ENCODE results near the gene ZSWIM9. TPM values are rescaled to one million over a fixed set of nuclear protein-coding genes. Genes with fewer than 3 reads are reported as not detected.
A peak's percentile ranks its signal among the peaks of the same experiment; 100 is the strongest.

ZSWIM9 gene
- total RNA-seq, result 6.5 TPM

DNA sequence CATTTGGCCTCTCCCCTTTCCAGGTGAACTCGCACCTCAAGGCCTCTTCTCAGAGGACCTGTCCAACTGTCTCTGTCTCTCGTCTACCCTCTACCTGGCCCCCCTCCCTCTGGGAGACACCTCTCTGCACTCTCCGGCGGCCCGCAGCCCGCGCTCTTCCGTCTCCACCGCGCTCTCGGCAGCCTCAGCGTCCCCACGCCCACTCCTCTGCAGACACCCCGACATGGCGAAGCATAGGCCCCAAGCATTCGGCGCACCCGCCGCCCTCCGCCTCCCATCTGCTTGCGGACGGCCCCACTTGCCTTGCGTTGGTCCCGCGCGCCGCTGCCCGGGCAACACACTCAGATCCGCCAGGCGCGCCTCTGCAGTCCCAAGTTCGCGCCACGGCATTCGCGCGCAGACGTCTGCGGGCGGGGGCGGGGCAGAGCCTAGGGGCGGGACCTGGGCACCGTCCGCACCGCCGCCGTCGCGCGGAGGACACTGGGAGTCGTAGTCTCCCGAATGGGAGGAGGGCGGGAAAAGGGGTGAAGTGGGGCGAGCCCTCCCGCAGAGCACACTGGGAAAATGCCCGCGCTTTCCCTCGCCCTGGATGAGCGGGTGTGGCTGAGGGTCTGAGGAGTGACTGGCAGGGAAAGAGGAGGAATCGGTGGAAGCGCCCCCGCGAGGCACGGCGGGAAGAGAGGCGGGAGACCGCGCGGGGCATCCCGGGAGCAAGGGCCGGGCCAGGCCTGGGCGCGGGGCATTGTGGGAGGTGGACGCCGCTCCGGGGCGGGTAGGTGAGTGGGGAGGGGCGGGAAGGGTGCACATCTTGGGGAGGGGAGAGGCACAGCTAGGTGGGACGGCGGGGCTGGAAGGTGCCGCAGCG is at the start of gene ZSWIM9, which contains the start of gene LIG1:
Gene ZSWIM9 (plus strand): TSS at position 742 of the 865 bp plus-strand sequence. CDS start 1,123 bp downstream, outside the sequence.
Gene LIG1 (minus strand): TSS at position 406 of the 865 bp plus-strand sequence. CDS start 4,778 bp downstream, outside the sequence.
- peak; percentile 88 to 94 (median 91) for DNase-seq (ENCODE audit: low read depth in 2 of 3, low spot score in 2 of 3)

DNA sequence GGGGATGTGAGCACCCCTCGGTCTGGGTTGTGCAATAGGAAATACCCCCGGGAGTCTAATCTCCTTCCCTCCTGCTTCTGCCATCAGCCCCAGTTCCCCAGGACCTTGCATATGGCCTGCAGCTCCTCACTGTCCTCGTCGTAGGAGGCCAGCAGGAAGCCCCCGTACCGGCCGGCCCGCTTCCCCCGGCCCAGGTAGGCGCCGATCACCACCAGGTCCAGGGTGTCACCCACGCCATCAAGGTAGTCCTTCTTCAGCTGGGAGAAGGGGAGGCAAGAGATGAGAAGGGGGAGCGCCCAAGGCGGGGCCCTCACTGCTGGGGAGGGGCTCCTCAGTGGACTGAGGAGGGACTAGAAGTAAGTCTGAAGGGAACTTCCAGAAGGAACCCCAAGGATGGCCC is 49.4 kb upstream of the ZSWIM9 start:
- DNase-seq (ENCODE audit: low read depth in 2 of 3, low spot score in 2 of 3), result no peak

DNA sequence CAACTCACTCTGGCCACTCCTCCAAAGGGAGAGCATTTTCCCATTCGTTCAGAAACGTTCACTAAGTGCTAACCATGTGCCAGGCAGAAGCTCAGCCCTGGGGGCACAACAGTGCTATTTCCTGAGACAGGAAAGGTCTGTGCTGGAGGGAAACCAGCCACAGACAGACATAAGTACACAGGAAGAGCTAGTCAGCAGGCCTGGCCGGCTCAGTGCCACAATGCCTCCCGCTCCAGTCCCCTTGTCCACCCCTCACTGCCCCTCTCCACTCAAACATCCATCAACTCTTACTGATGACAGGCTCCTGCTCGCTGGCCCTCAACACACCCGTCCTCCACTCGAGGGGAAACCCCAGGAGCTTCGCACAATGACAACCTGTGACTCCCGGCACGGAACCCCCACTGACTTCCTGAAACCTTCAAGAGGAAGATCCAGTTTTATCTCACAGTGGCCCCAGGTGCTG is 48.5 kb upstream of the ZSWIM9 start:
- peak in 2 of 3 donors; percentile 37 to 42 for DNase-seq (ENCODE audit: low read depth in 2 of 3, low spot score in 2 of 3)

DNA sequence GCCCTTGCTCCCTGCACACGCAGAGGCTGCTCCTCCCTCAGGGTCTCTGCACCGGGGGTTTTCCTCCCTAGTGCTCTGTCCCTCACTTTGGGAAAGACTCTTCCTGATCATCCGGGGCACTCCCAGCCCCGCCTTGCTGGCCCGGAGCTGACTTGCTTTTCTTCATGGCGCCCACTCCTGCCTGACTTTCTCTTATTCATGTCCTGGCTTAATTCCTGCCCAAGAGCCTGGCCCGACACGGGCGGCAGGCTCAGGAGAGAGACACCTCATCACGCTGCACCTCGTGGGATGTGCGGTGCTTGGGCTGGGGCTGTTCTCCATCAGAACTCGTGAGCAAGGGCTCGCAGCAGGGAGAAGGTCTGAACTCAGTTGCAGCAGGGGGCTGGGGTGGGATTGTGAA is 48.1 kb upstream of the ZSWIM9 start:
- no peak for DNase-seq (ENCODE audit: low read depth in 2 of 3, low spot score in 2 of 3)

DNA sequence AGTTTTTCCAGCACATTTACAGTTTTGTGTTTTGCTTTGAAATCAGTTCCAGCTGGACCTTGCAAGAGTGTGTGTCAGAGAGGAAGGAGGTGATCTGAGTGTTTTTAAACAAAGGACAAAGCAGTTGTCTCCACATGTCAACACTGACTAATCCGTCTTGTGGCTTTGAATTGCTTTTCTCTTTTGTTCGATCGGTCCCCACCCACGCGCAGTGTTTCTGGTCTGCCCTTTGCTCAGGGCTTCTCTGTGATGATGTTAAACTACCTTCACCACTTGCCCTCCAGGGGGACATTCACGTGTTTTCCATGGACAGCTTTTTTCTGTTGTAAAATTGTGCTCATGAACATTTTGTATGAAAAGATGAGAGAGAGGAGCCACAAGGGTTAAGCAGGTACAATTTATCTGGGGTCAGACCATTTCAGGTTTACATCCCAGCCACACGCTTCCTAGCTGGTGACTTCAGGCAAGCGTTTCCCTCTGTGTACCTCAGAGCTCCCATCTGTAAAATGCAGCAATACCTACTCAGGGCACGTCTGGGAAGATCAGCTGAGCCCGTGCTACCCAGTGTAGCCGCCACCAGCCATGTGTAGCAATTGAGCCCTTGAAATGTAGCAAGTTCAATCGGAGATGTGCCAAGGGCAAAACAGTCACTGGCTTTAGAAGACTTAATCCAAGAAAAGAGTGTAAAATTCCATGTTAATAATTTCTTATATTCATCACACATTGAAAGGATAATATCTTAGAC is 46.4 kb upstream of the ZSWIM9 start:
- no peak for DNase-seq (ENCODE audit: low read depth in 2 of 3, low spot score in 2 of 3)

DNA sequence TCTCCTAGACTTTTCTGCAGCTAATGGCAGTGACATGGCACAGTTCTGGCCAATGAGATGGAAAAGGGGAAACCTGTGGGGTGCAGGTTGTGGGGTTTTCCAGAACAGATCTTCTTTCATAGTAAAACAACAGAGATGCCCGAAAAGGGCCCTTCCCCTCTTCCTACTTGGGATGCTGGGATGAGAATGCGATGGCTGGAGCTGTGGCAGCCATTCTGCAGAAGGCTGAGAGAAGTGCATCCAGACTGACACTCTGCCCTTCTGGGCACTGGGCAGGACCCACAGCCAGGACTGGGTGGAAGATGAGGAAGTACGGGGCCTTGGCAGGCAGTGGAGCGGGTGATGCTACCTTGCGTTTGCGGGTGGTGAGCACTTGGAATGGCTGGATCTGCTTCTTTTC is 42.9 kb upstream of the ZSWIM9 start:
- DNase-seq (ENCODE audit: low read depth in 2 of 3, low spot score in 2 of 3), result no peak

DNA sequence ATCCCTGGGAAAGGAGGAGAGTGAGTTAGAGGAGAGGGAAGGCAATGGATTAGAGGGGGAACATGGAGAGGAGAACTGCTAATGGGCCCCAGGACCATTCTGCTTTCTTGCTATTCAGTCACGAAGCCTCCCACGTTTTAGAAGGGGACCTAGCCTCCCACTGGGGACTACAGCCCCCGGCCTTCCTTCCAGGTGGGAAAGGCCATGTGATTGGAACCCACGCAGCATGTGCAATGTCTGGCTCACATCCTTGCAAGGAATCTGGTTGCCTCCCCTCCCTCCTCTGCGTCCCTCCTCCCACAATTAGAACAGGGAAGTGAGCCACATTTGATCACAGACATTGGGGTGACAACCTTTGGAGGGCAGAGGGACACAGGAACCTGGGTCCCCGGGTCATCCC is 37.4 kb upstream of the ZSWIM9 start:
- DNase-seq (ENCODE audit: low read depth in 2 of 3, low spot score in 2 of 3), result no peak

DNA sequence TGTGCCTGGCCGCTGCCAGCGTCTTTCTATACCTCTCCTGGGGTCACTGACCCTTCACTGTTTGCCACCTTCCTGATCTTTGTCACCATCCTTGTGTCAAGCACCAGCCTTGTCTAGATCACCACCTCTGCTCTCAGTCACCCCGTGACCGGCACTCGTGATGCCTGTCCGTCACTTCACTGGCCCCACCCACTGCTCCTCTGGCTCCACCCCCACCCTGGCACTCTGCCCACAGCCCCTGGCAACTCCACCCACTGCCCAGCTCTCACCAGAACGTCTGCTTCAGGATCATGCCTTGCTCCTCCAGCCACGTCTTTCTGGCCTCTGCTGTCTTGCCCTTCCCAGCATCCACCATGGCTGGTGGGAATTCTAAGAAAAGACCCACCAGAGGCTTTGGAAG is 35.1 kb upstream of the ZSWIM9 start:
- DNase-seq (ENCODE audit: low read depth in 2 of 3, low spot score in 2 of 3), result no peak

DNA sequence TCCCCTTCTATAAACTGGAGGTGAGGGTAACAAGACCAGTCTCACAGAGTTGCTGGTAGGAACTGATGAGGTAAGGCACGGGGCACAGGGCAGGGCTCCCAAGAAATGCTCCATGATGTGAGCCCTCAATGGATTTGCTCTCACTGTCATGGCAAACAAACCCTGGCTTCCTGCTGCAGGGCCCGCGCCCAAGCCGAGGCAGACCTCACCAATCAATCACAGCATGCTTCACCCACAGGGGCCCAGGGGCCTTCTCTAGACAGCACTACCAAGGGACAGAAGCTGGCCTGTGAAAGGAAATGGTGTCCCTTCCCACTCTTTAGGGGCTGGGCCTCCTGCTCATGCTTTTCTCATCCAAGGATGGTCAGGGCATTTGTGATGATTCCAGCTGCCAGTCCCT is 33.9 kb upstream of the ZSWIM9 start:
- no peak for DNase-seq (ENCODE audit: low read depth in 2 of 3, low spot score in 2 of 3)

DNA sequence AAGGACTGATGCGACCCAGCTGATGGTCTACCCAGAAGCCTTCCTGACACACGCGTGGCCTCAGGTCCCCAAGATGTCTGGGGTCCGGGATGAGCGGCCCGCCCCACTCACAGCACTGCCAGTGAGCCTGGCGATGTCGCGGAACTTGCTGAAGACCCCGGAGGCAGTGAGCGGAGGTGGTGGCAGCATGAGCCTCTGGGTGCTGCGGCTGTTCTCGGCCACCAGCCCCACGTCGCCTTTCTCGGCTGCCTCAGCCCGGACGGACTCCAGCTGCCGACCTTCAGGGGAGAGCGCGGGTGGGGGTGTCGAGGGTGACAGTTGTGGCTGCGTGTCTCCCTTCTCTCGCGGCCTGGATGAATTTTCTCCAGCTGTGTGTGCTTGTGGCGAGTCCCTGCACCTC is 33.1 kb upstream of the ZSWIM9 start:
- DNase-seq (ENCODE audit: low read depth in 2 of 3, low spot score in 2 of 3), result no peak

DNA sequence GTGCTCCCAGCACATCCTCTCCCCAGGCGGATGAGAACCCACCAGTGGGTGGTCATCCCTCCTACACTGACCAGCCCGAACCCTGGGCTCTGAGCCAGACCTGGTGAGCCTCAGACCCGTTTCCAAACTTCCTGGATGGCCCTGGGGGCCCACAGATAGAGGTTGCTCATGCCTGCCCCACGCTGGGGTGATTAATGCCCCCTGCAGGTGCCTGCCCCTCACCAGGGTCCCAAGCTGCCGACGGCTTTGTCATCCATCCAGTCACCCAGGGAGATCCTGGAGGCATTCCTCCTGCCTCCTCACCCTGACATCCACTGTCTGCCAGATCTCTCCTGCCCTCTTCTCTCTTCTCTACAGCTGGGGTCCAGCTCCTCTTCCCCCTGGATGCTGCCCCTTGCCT is 31.4 kb upstream of the ZSWIM9 start:
- DNase-seq (ENCODE audit: low read depth in 2 of 3, low spot score in 2 of 3), result no peak

DNA sequence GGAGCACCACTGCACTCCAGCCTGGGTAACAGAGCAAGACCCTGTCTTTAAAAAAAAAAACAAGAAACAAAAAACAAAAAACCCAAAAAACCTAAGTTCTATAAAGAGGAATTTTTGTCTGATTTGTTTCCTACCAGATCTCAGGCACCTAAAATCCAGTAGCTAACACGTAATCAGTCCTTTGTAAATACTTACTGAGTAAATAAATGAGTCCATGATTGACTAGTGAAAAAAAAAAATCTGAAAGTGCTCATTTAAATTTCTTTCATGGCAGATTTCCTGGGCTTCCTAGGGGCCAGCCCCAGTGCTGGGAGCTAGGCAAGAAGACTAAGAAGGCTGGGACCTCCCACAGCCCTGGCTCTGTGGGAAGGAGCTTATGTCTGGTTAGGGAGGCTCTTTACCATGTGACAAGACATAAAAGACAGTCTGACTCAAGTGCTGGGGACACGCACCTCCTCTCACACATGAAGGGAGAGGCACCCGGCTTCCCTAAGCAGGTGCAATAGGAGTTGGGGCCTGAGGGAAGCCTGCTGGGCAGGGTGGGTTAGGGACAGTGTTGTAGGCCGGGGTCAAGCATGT is 22.8 kb upstream of the ZSWIM9 start:
- DNase-seq (ENCODE audit: low read depth in 2 of 3, low spot score in 2 of 3), result no peak

DNA sequence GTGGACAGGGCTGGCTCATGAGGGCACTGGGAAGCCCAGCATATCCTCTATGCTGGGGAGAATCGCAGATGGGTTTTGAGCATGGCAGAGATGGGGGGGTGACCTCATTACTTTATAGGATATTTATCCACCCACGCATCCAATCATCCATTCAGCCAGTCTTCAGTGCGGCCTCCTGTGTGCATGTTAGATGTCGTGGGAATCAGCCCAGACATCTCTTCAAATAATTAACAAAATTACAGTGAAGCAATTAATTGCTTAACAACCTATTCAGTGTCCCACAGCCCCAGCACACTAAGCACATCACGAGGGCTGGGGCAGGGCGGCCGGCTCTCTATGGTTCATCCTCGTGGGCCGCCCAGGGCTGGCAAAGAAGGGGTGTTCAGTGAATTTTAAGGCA is 21.9 kb upstream of the ZSWIM9 start:
- DNase-seq (ENCODE audit: low read depth in 2 of 3, low spot score in 2 of 3), result no peak

DNA sequence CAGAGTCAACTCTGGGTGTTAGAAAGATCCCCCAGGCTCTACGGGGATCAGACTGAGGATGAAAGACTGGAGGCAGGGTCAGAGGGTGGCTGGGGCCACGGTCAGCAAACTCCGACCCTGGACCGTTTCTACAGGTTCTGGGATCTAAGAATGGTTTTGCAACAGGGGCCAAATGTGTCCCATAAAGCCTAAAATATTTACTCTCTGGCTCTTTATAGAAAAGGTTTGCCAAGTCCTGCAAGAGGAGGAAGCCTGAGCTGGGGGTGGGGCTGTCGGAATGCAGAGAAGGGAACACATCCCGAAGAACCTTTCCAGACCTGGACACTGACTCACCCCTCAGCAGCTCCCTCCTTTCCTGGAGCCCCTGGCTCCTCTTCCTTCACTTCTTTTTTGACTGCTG is 21.1 kb upstream of the ZSWIM9 start:
- no peak for DNase-seq (ENCODE audit: low read depth in 2 of 3, low spot score in 2 of 3)

DNA sequence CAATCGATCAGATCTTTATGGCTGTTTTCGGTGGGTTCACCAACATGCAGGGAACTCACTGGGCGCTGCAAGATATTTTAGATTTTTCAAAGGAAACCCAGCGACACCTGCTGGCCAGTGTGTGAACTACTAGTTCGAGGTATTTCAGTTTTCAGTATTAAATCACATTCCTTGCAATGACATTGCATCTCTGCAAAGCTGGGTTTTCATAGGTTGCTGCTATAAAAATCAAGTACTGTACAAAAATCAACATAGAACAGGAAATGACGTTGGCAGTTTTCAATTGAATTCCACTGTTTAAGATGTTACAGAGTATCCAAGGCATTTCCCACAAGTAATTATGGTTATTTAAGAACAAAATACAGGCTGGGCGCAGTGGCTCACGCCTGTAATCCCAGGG is 17.9 kb upstream of the ZSWIM9 start:
- DNase-seq (ENCODE audit: low read depth in 2 of 3, low spot score in 2 of 3), result peak; percentile 36 to 77 (median 70)

DNA sequence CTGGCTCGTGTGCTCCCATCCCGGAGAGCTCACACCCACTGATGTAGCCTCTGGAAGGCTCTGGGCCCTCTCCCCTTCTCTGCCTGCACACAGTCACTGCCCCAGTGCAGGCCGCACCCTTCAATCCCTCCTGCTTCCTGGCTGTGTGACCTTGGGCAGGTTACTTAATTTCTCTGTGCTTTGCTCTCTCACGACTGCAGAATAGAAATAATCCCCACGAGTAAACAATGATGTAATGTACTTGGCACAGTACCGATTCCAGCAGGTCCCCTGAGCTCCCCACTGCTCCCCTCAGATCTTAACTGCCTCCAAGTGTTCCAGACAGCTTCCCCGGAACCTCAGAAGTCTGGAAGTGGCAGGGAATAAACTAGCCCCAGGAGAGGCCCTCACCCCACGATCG is 16.5 kb upstream of the ZSWIM9 start:
- DNase-seq (ENCODE audit: low read depth in 2 of 3, low spot score in 2 of 3), result no peak

DNA sequence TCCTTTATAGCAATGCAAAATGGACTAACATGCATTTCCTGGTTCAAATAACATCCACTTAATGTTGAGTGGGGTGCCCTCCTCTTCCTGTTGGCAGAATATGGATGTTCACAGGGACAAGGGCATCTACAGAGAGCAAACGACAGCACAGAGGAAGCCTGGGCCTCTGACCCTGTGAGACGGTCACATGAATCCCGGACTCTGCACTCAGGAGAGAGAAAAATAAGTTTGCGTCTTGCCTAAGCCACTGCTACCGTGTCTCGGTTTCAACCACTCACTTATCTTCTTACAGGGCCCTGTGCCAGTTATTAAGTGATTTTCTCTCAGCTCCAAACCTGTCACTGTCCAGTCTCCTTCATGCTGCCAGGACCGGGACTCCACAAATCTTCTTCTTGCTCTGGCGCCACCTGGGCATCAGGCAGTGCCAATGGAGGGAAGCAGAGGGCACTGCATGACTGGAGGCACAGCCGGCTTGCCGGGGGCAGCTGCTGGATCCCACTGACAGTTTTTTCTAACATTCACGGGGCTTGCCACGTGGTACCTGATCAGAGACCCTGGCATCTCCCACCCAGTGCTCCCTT is 12.2 kb upstream of the ZSWIM9 start:
- no peak for DNase-seq (ENCODE audit: low read depth in 2 of 3, low spot score in 2 of 3)

DNA sequence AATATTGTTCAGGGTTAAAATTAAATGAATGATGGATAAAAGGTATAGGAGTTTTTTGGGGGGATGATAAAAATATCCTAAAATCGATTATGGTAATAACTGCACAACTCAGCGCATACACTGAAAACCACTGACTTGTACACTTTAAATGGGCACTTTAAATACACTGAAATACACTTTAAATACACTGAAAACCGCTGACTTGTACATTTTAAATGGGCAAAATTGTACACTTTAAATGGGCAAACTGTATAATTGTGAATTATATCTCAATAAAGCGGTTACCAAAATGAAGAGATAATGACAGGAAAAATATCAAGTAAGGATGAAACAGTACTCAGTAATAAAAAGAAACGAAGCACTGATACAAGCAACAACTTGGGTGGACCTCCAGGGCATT is 1.8 kb upstream of the ZSWIM9 start:
- no peak for DNase-seq (ENCODE audit: low read depth in 2 of 3, low spot score in 2 of 3)

DNA sequence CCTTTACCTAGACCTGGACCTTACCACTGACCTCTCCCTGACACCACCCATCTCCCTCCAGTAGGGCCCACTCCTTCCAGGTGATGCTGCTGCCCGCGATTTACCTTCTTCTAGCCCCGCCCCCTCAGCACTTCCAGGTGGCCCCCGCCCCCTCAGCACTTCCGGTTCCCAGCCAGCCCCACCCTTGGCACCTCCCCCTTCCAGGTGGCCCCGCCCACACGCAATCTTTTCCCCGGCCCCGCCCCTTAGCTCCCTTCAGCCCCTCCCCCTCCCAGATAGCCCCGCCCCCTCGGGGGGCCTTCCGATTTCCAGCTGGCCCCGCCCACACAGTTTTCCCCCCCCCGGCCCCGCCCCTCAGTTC is 922 bp upstream of the ZSWIM9 start:
- DNase-seq (ENCODE audit: low read depth in 2 of 3, low spot score in 2 of 3), result peak in 2 of 3 donors; percentile 78 to 80

DNA sequence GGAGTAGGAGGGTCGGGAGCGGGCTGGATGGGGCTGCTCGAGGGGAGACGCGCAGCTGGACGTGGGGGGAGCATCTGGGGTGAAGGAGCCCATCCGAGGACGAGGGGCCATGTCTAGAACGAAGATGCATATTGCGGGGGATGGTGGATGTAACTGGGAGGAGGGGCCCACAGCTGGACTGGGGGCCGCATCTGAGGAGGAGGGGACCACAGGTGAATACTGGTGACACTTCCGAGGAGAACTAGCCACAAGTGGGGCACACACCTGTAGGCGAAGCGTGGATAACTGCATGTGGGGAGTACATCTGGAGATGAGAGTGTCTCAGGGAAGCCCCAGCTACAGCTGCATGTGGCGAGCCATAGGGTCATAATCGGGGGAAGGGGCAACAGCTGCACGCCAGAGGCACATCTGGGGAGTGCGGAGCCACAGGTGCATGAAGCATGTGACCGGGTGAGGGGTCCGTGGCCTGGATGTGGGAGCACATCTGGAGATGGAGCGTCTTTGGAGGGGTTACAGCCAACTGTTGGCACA is 402 bp downstream of the ZSWIM9 start:
- no peak for DNase-seq (ENCODE audit: low read depth in 2 of 3, low spot score in 2 of 3)

DNA sequence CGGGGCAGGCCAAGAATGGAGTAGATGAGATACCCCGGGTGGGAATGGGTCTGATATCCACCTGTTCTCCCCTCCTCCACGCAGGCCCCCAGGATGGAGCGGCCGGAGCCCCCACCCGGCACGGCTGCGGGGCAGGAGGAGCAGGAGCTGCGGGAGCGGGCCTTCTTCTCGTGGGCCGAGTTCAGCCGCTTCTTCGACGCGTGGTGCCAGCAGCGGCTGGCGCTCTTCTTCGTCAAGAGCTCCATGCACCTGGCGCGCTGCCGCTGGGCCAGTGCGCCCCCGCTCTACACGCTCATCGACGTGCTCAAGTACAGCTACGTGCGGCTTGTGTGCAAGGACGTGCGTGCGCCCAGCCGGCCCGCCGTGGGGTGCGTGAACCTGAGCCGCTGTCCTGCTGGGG is 1.2 kb downstream of the ZSWIM9 start:
- DNase-seq (ENCODE audit: low read depth in 2 of 3, low spot score in 2 of 3), result no peak
